Naive thymus-derived CD8-positive, alpha-beta T cell (primary cell): ENCODE data around the gene ZDHHC14. TPM values are rescaled to one million over a fixed set of nuclear protein-coding genes. Genes with fewer than 3 reads are reported as not detected.
A peak's percentile ranks its signal among the peaks of the same experiment; 100 is the strongest.

Source experiments
- ATAC-seq, 2 donors: fragments of 150-1000 bp; cut with Tn5 transposase in 1 of 2; sonication (Bioruptor Pico), chemical (Tn5 transposase) in 1 of 2; 1 replicate in 1 of 2; 2 replicates in 1 of 2; pipeline ENCODE4 v1.10.0; 2021; ENCODE audit warnings: mild to moderate bottlenecking in 2 of 2, moderate library complexity in 2 of 2
- POLR2A ChIA-PET: fragments of 350-600 bp; sonication (Branson Sonifier 250); formaldehyde crosslinking; loops from one replicate; lab custom pipeline; 2021; ENCODE audit warnings: antibody characterized with exemption; lab: Charles Lee
- DNase-seq, 10 donors: peaks; one replicate each; pipeline versions ENCODE4 v3.0.0 to v3.0.0-alpha.2; 2020 to 2022
- H3K27ac Mint-ChIP-seq, 10 donors: one replicate each; pipeline ENCODE4 v1.8.0; 2020 to 2022; ENCODE audit warnings: mild to moderate bottlenecking in 10 of 10, mixed read lengths in 10 of 10, moderate library complexity in 4 of 10, inconsistent platforms in 1 of 10
- H3K27me3 Mint-ChIP-seq, 5 donors: one replicate each; pipeline ENCODE4 v1.8.0; 2021 to 2022; ENCODE audit warnings: mixed read lengths in 5 of 5
- H3K36me3 Mint-ChIP-seq, 3 donors: one replicate each; pipeline ENCODE4 v1.8.0; 2020 to 2022; ENCODE audit warnings: mixed read lengths in 3 of 3, mild to moderate bottlenecking in 2 of 3, inconsistent platforms in 1 of 3
- H3K4me1 Mint-ChIP-seq, 4 donors: one replicate each; pipeline ENCODE4 v1.8.0; 2021 to 2022; ENCODE audit warnings: mixed read lengths in 4 of 4
- H3K4me3 Mint-ChIP-seq, 10 donors: one replicate each; pipeline ENCODE4 v1.8.0; 2020 to 2022; ENCODE audit warnings: mild to moderate bottlenecking in 10 of 10, mixed read lengths in 10 of 10, moderate library complexity in 6 of 10, inconsistent platforms in 1 of 10
- H3K9me3 Mint-ChIP-seq, 9 donors: one replicate each; pipeline ENCODE4 v1.8.0; 2020 to 2022; ENCODE audit warnings: mixed read lengths in 9 of 9, mild to moderate bottlenecking in 3 of 9, inconsistent platforms in 1 of 9, moderate library complexity in 1 of 9
- polyA plus RNA-seq, 3 donors: library from polyadenylated mRNA; unstranded; fragments of 300-500 nt; fragmentation: Illumina TruSeq; gene quantifications; one replicate each; pipeline ENCODE4 v1.2.3, GENCODE V29; 2021
- total RNA-seq, 8 experiments: library from RNA in 2 of 8; stranded (reverse) in 2 of 8; gene quantifications; one replicate each; pipeline ENCODE4 v1.2.3 and lab custom pipeline; 2021 to 2026

Gene ZDHHC14
- total and polyA plus RNA-seq, 5 experiments from 2014 or later: 0.09 to 1.9 (median 1.4) TPM

- Mint-ChIP-seq H3K27ac (no peak overlapping the region), H3K36me3 (no peaks in the 10 kb centered on the region), H3K4me1 (peaks cover 0 to 18% (median 4%) of the 10 kb centered on the region in 4 donors), H3K4me3 (no peak overlapping the region), H3K27me3 (peaks cover 0 to 4% (median 0%) of the 10 kb centered on the region in 5 donors), H3K9me3 (no peaks in the 10 kb centered on the region)
- no peak for ATAC-seq
- no peak for DNase-seq
- POLR2A ChIA-PET: no interaction called here
These were observed 224.5 kb downstream of the ZDHHC14 start for GRCh38 chr6:157605484-157605883.

DNA sequence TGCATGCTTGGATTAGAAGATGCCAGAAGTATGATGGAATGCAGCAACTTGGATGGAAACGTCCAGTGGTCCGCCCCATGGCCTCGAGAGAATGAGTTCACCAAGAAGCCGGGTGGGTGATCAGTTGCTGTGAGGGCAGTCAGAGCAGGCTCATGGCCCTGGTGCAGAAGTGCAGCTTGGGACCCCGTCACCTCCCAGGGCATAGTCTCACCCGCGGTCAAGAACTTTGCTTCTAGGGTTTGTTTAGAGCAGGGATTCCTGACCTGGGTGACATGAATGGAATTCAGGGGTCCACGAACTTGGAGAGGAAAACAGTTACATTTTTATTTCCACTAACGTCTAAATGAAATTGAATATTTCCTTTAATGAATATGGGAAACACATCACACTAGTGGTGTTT lies 225.5 kb downstream of the ZDHHC14 start:
- POLR2A ChIA-PET: no interaction called here
- Mint-ChIP-seq H3K36me3 (no peaks in the 10 kb centered on the region), H3K9me3 (no peaks in the 10 kb centered on the region), H3K27me3 (peaks cover 0 to 4% (median 0%) of the 10 kb centered on the region in 5 donors), H3K4me1 (peaks cover 0 to 18% (median 4%) of the 10 kb centered on the region in 4 donors), H3K4me3 (no peak overlapping the region), H3K27ac (no peak overlapping the region)
- no peak for ATAC-seq
- DNase-seq: no peak

DNA sequence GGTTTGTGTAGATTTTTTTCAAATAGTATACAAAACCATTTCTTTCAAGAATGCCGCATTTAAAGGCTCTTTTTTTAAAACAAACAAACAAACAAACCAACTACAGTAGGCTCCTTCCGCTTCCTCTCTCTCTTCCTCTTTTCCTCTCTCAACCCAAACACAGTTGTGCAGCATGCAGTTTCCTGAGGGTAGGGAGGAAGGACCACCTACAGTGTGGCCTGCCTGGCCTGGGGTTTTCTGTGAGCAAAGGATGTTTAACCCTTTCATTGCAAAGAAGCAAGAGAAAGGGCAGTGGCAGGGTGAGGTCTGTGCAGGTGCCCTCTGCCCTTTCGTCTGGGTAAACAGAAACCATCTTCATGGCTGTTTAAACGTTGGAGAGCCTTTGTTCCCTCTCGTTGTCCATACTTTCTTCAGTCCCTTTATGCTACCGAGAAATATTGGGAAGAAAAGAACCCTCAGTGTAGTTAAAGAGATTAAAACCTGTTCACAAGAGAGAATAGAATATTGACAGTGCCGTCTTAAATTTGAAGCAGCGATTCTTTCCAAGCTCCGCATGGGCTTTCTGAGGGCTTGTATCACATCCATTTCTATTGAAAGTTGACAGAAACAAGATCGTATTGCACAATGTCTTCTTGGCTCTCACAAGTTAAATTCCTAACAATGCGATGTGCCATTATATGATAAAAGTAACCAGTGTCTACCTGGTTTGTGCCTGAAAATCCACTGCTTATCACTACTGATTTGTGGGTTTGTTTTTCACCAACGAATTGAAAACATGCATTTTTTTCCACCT lies 226.5 kb downstream of the ZDHHC14 start:
- Mint-ChIP-seq H3K36me3 (no peaks in the 10 kb centered on the region), H3K4me3 (peak overlapping the region in 1 of 10 donors; percentile 45), H3K27ac (peak overlapping the region in 2 of 10 donors; percentile 2 to 65), H3K27me3 (peaks cover 0 to 4% (median 0%) of the 10 kb centered on the region in 5 donors), H3K4me1 (peaks cover 0 to 18% (median 4%) of the 10 kb centered on the region in 4 donors), H3K9me3 (no peaks in the 10 kb centered on the region)
- POLR2A ChIA-PET: no interaction called here
- DNase-seq: no peak
- no peak for ATAC-seq

- H3K9me3 Mint-ChIP-seq: no peaks in the 10 kb centered on the region
- H3K4me3 Mint-ChIP-seq: no peak overlapping the region
- no peak for ATAC-seq
- POLR2A ChIA-PET: no interaction called here
- H3K36me3 Mint-ChIP-seq: no peaks in the 10 kb centered on the region
- H3K27ac Mint-ChIP-seq: peak overlapping the region in 2 of 10 donors; percentile 4 to 24
- no peak for DNase-seq
- H3K27me3 Mint-ChIP-seq: peaks cover 0 to 4% (median 0%) of the 10 kb centered on the region in 5 donors
- H3K4me1 Mint-ChIP-seq: peaks cover 0 to 20% (median 4%) of the 10 kb centered on the region in 4 donors
These were observed 227.5 kb downstream of the ZDHHC14 start for GRCh38 chr6:157608221-157609075.

DNA sequence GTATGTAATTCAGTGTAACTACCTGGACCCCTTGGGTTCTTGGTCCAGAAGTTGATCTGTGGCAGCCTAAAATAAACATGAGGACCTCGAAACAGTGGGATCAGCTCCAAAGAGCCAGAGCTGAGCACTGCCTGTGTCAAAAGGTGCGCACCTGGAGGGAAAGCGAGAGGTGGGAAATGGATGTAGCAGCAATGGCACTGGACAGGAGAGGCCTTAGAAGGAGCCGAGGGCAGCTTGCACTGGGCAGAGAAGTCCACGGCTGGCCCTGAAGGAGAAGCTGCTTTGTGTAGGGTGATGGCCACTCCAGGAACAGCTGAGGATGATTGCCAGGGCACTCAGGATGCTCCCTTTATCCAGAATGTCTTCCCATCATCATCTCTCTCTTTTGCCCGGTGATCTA lies 228.1 kb downstream of the ZDHHC14 start:
- Mint-ChIP-seq H3K36me3 (no peaks in the 10 kb centered on the region), H3K9me3 (no peaks in the 10 kb centered on the region), H3K27ac (peak overlapping the region in 3 of 10 donors; percentile 4 to 73 (median 19)), H3K4me3 (no peak overlapping the region), H3K27me3 (peaks cover 0 to 4% (median 0%) of the 10 kb centered on the region in 5 donors), H3K4me1 (peaks cover 0 to 20% (median 4%) of the 10 kb centered on the region in 4 donors)
- POLR2A ChIA-PET: no interaction called here
- ATAC-seq (no peak), DNase-seq (no peak)

DNA sequence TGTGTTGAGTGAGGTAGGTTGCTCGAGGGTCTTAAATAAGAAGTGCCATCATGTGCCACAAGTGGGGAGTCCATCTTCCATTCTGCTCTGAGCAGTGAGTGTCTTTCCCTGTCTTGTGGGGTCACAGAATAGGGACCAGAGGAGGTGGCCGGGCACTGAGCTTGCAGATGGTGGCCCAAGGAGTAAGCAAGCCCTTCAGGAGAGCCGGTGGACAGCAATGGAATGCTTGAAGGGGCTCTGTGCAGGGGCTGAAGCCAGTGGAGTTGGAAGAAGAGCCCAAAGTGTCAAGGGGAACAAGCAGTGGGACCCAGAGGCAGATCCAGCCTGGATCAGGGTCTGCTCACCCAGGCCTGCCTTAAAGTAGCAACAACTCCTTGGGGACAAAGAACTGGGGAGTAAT lies 228.6 kb downstream of the ZDHHC14 start:
- no peaks in the 10 kb centered on the region for H3K36me3 Mint-ChIP-seq
- no peaks in the 10 kb centered on the region for H3K9me3 Mint-ChIP-seq
- ATAC-seq (no peak), DNase-seq (no peak)
- peaks cover 0 to 4% (median 0%) of the 10 kb centered on the region in 5 donors for H3K27me3 Mint-ChIP-seq
- H3K4me1 Mint-ChIP-seq: peaks cover 0 to 25% (median 4%) of the 10 kb centered on the region in 4 donors
- POLR2A ChIA-PET: no interaction called here
- H3K27ac Mint-ChIP-seq: no peak overlapping the region
- no peak overlapping the region for H3K4me3 Mint-ChIP-seq

GRCh38 chr6:157610451-157610999 lies 229.5 kb downstream of the ZDHHC14 start:
- DNase-seq (no peak), ATAC-seq (no peak)
- peaks cover 0 to 4% (median 0%) of the 10 kb centered on the region in 5 donors for H3K27me3 Mint-ChIP-seq
- H3K36me3 Mint-ChIP-seq: no peaks in the 10 kb centered on the region
- no peak overlapping the region for H3K4me3 Mint-ChIP-seq
- H3K27ac Mint-ChIP-seq: no peak overlapping the region
- H3K4me1 Mint-ChIP-seq: peaks cover 0 to 33% (median 4%) of the 10 kb centered on the region in 4 donors
- POLR2A ChIA-PET: no interaction called here
- no peaks in the 10 kb centered on the region for H3K9me3 Mint-ChIP-seq

DNA sequence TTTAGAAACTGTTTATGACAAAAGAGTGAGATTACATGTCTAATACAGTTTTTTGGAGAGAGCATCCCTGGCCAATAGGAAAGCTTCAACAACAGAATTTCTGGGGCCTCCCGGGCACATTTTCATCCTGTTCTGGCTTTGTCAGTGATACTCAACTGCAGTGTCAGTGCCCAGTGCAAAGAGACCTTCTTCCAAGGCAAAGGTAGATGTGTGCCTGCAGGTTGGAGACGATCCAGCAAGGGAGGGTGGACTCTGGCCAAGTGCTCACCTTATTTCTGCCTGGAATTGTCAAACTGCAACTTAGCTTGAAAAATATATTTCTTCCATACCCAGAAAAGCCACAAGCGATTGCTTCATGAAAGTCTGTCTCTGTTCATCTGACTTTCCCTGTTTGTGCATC lies 230.4 kb downstream of the ZDHHC14 start:
- no peaks in the 10 kb centered on the region for H3K9me3 Mint-ChIP-seq
- H3K4me1 Mint-ChIP-seq: peaks cover 0 to 35% (median 4%) of the 10 kb centered on the region in 4 donors
- ATAC-seq (no peak), DNase-seq (no peak)
- no peak overlapping the region for H3K4me3 Mint-ChIP-seq
- H3K27ac Mint-ChIP-seq: no peak overlapping the region
- peaks cover 0 to 4% (median 0%) of the 10 kb centered on the region in 5 donors for H3K27me3 Mint-ChIP-seq
- POLR2A ChIA-PET: no interaction called here
- no peaks in the 10 kb centered on the region for H3K36me3 Mint-ChIP-seq

GRCh38 chr6:157613011-157613522 lies 232.1 kb downstream of the ZDHHC14 start:
- H3K9me3 Mint-ChIP-seq: no peaks in the 10 kb centered on the region
- DNase-seq (no peak), ATAC-seq (no peak)
- H3K36me3 Mint-ChIP-seq: no peaks in the 10 kb centered on the region
- H3K4me3 Mint-ChIP-seq: no peak overlapping the region
- peaks cover 0 to 24% (median 2%) of the 10 kb centered on the region in 4 donors for H3K4me1 Mint-ChIP-seq
- H3K27ac Mint-ChIP-seq: no peak overlapping the region
- POLR2A ChIA-PET: no interaction called here
- peaks cover 0 to 3% (median 0%) of the 10 kb centered on the region in 5 donors for H3K27me3 Mint-ChIP-seq

DNA sequence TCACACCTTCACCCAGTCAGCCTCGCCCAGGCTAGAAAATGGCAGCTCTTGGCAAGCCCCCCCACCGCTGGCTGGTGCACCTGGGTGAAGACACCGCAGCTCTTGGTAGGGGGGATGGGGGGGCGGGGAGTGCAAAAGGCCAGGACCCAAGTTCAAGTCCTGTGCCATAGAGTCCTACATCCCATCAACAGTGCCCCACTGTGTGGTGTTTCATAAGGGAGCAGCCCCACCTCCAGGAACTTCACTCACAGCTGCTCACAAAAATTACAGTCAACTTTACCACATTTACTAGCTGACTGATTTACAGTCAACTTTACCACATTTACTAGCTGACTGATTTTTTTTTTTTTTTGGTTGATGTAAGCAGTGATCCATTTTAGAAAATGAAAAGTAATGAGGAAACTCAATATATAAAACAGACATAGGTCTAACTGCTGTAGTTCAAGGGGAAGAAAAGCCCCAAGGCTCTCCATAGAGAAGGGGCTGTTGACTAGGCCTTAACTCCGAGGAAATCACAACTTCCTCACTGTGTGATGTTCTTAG lies 233.1 kb downstream of the ZDHHC14 start:
- POLR2A ChIA-PET: interaction anchor here (0.6 kb wide), 1 partner anchor 364 kb away, joined by 3 read pairs; no protein-coding TSS in a partner anchor
- H3K4me1 Mint-ChIP-seq: peaks cover 0 to 17% (median 2%) of the 10 kb centered on the region in 4 donors
- no peaks in the 10 kb centered on the region for H3K9me3 Mint-ChIP-seq
- ATAC-seq: no peak
- DNase-seq: no peak
- H3K36me3 Mint-ChIP-seq: no peaks in the 10 kb centered on the region
- H3K4me3 Mint-ChIP-seq: no peak overlapping the region
- no peaks in the 10 kb centered on the region for H3K27me3 Mint-ChIP-seq
- H3K27ac Mint-ChIP-seq: no peak overlapping the region

- peak in 1 of 2 donors; percentile 33 for ATAC-seq
- peak overlapping the region in 2 of 10 donors; percentile 48 to 68 for H3K27ac Mint-ChIP-seq
- H3K9me3 Mint-ChIP-seq: no peaks in the 10 kb centered on the region
- H3K4me1 Mint-ChIP-seq: peaks cover 0 to 17% (median 0%) of the 10 kb centered on the region in 4 donors
- no peaks in the 10 kb centered on the region for H3K27me3 Mint-ChIP-seq
- POLR2A ChIA-PET: no interaction called here
- H3K36me3 Mint-ChIP-seq: no peaks in the 10 kb centered on the region
- DNase-seq: peak in 1 of 10 donors; percentile 11
- no peak overlapping the region for H3K4me3 Mint-ChIP-seq
These were observed 234.4 kb downstream of the ZDHHC14 start for GRCh38 chr6:157615420-157615769.

GRCh38 chr6:157615951-157616350 lies 235.0 kb downstream of the ZDHHC14 start:
- POLR2A ChIA-PET: no interaction called here
- H3K27me3 Mint-ChIP-seq: no peaks in the 10 kb centered on the region
- H3K4me1 Mint-ChIP-seq: peaks cover 0 to 17% (median 0%) of the 10 kb centered on the region in 4 donors
- H3K9me3 Mint-ChIP-seq: no peaks in the 10 kb centered on the region
- ATAC-seq: no peak
- no peak for DNase-seq
- H3K27ac Mint-ChIP-seq: peak overlapping the region in 1 of 10 donors; percentile 68
- no peaks in the 10 kb centered on the region for H3K36me3 Mint-ChIP-seq
- no peak overlapping the region for H3K4me3 Mint-ChIP-seq
